GM23248 (cell line): Measurements from ENCODE around the gene KMT2A. TPM values are rescaled to one million over a fixed set of nuclear protein-coding genes. Genes with fewer than 3 reads are reported as not detected.
"Not testable (repeated sequence)": the region's sequence is repeated elsewhere in the genome, so short reads cannot be mapped to it uniquely, and the experiment has no call there.

Source experiments
- DNase-seq: peaks from one replicate; pipeline ENCODE4 v3.0.0-alpha.2; 2015
- H2AFZ ChIP-seq: fragments of 200-600 bp; sonication (generic); 2 replicates; pipeline ENCODE4 v1.6.1; 2016; ENCODE audit warnings: antibody characterized with exemption
- H3F3A ChIP-seq: fragments of 200-600 bp; sonication (generic); 2 replicates; pipeline ENCODE4 v1.6.1; 2016; ENCODE audit warnings: mild to moderate bottlenecking, antibody characterized with exemption, mixed run types; ENCODE audit not compliant: insufficient read depth
- H3K27ac ChIP-seq: fragments of 200-600 bp; sonication (generic); 2 replicates; pipeline ENCODE4 v1.5.1; 2016; ENCODE audit warnings: mild to moderate bottlenecking
- H3K27me3 ChIP-seq: fragments of 200-600 bp; sonication (generic); replicated peaks from 2 replicates; pipeline ENCODE4 v1.6.1; 2016; ENCODE audit warnings: mild to moderate bottlenecking; ENCODE audit not compliant: insufficient read depth
- H3K36me3 ChIP-seq: fragments of 200-600 bp; sonication (generic); 2 replicates; pipeline ENCODE4 v1.6.1; 2016; ENCODE audit warnings: low read depth, mild to moderate bottlenecking
- H3K4me1 ChIP-seq: fragments of 200-600 bp; sonication (generic); 2 replicates; pipeline ENCODE4 v1.6.1; 2016; ENCODE audit warnings: mild to moderate bottlenecking; ENCODE audit not compliant: insufficient read depth
- H3K4me2 ChIP-seq: fragments of 200-600 bp; sonication (generic); one replicate; pipeline ENCODE4 v1.6.1; 2016; ENCODE audit warnings: mild to moderate bottlenecking; ENCODE audit not compliant: unreplicated experiment
- H3K4me3 ChIP-seq: fragments of 200-600 bp; sonication (generic); 2 replicates; pipeline ENCODE4 v1.5.1; 2016; ENCODE audit warnings: mild to moderate bottlenecking
- H3K79me2 ChIP-seq: fragments of 200-600 bp; sonication (generic); 2 replicates; pipeline ENCODE4 v1.6.1; 2016; ENCODE audit warnings: mild to moderate bottlenecking; ENCODE audit not compliant: insufficient read depth
- H3K9ac ChIP-seq: fragments of 200-600 bp; sonication (generic); 2 replicates; pipeline ENCODE4 v1.6.1; 2016; ENCODE audit warnings: mild to moderate bottlenecking
- H3K9me2 ChIP-seq: fragments of 200-600 bp; sonication (generic); 2 replicates; pipeline ENCODE4 v1.6.1; 2016; ENCODE audit warnings: mixed run types, mild to moderate bottlenecking, moderate library complexity; ENCODE audit not compliant: insufficient read depth
- H3K9me3 ChIP-seq: fragments of 200-600 bp; sonication (generic); one replicate; pipeline ENCODE4 v1.6.1; 2017; ENCODE audit warnings: low read depth
- H4K20me1 ChIP-seq: fragments of 200-600 bp; sonication (generic); 2 replicates; pipeline ENCODE4 v1.6.0; 2016; ENCODE audit not compliant: insufficient read depth
- EZH2 ChIP-seq: fragments of 200-600 bp; sonication (generic); IDR thresholded peaks from 2 replicates; pipeline ENCODE4 v1.6.1; 2018; ENCODE audit warnings: antibody characterized with exemption, mild to moderate bottlenecking; ENCODE audit not compliant: insufficient read depth, poor library complexity, severe bottlenecking
- EZH2phosphoT487 ChIP-seq: fragments of 200-600 bp; sonication (generic); IDR thresholded peaks from 2 replicates; pipeline ENCODE4 v1.6.1; 2018; ENCODE audit warnings: antibody characterized with exemption, moderate library complexity, mild to moderate bottlenecking, low read depth; ENCODE audit not compliant: insufficient read depth
- WGBS, 2 experiments: methylation state at CpG; one replicate each; pipeline ENCODE4 v1.1.6; 2015 to 2017; ENCODE audit warnings: low lambda C conversion rate in 2 of 2, low coverage in 1 of 2; ENCODE audit errors: missing lambda C conversion rate in 2 of 2; 5-methylcytosine and 5-hydroxymethylcytosine counted together
- in situ Hi-C: fragments of 300-500 bp; cut with MboI; formaldehyde crosslinking; loops from 2 replicates; pipeline ENCODE4 v1.15.0; 2020
- polyA plus RNA-seq: library from polyadenylated mRNA; unstranded; fragments of >200 nt; fragmentation: Nextera tagmentation; extraction: Ambion mirVana; gene quantifications from 2 replicates; pipeline ENCODE4 v1.2.1, GENCODE V29; 2016
- total RNA-seq: library from RNA; depleted of rRNA; stranded (reverse); fragments of >200 nt; shearing (Covaris generic); gene quantifications from 2 replicates; pipeline ENCODE4 v1.2.3, GENCODE V29; 2014

KMT2A gene
- total and polyA plus RNA-seq, 2 experiments from 2014 or later = 7.6 to 19.1 TPM

DNA sequence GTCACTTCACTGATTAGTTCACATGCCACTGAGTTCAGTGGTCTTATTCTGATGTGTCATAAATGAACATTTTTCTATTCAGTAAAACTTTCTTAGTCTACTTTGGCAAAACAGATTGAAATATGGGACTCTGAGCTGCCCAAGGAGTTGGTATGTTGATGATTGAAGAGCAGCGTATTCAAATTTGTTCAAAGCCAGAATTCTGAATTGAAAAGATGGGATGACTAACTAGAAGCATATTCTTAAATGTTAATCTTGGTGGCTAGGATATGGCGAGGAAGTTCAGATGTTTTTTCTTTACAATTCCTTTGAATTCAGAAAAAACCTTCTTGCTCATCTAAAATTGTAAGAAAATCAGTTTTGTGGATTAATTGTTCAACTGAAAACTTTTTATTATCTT is 34.7 kb downstream of the KMT2A start:
- no peaks in the 10 kb centered on the region for H3K27me3 ChIP-seq

DNA sequence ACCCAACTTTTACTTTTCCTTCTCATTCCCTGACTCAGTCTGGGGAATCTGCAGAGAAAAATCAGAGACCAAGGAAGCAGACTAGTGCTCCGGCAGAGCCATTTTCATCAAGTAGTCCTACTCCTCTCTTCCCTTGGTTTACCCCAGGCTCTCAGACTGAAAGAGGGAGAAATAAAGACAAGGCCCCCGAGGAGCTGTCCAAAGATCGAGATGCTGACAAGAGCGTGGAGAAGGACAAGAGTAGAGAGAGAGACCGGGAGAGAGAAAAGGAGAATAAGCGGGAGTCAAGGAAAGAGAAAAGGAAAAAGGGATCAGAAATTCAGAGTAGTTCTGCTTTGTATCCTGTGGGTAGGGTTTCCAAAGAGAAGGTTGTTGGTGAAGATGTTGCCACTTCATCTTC is 37.2 kb downstream of the KMT2A start:
- Histone ChIP-seq H3K9ac (no peak overlapping the region), H3K27ac (no peak overlapping the region), H3K4me2 (no peak overlapping the region), H3K9me3 (no peaks in the 10 kb centered on the region), H3K9me2 (no peaks in the 10 kb centered on the region), H3K4me3 (no peak overlapping the region), H3K36me3 (peaks cover 26% of the 10 kb centered on the region), H3K4me1 (no peaks in the 10 kb centered on the region), H4K20me1 (peaks cover 9% of the 10 kb centered on the region; the same call in 1 of the 2 replicates), H3K27me3 (no peaks in the 10 kb centered on the region), H2AFZ (no peak overlapping the region), H3F3A (no peaks in the 10 kb centered on the region), H3K79me2 (peaks cover 87% of the 10 kb centered on the region)
- 96 to 97% methylated on average over 6 of the region's 6 CpGs for WGBS, 2 experiments
- in situ Hi-C loops = no loop called here
- DNase-seq = no peak
- TF ChIP-seq EZH2phosphoT487 = no peak
- no peak for TF ChIP-seq EZH2

More for the DNA sequence above, 34.7 kb downstream of the KMT2A start:
- Histone ChIP-seq H3K9me2 (no peaks in the 10 kb centered on the region), H3K4me1 (no peaks in the 10 kb centered on the region), H2AFZ (no peak overlapping the region), H3K4me2 (no peak overlapping the region), H4K20me1 (peaks cover 4% of the 10 kb centered on the region; the same call in 1 of the 2 replicates), H3K79me2 (peaks cover 98% of the 10 kb centered on the region), H3K9ac (no peak overlapping the region), H3K9me3 (no peaks in the 10 kb centered on the region), H3K27ac (no peak overlapping the region), H3K36me3 (peaks cover 5% of the 10 kb centered on the region; the same call in 1 of the 2 replicates), H3K4me3 (no peak overlapping the region), H3F3A (no peaks in the 10 kb centered on the region; the same call in 1 of the 2 replicates)
- TF ChIP-seq EZH2phosphoT487 (no peak), EZH2 (no peak)
- 95 to 96% methylated on average over 2 of the region's 2 CpGs for WGBS, 2 experiments
- no peak for DNase-seq
- in situ Hi-C loops = no loop called here

DNA sequence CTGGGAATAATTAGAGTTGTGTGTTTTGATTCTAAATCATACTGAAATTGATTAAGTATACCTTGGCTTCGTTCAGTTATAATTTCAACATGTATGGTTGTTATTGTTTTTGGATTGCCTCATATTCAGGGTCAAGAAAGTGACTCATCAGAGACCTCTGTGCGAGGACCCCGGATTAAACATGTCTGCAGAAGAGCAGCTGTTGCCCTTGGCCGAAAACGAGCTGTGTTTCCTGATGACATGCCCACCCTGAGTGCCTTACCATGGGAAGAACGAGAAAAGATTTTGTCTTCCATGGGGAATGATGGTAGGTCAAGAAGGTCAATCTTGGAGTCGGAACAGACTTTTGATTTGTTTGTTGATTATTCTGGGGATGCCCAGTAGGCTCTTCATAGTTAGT is 40.4 kb downstream of the KMT2A start:
- DNase-seq = no peak
- TF ChIP-seq EZH2phosphoT487 (no peak), EZH2 (no peak)
- Histone ChIP-seq H3K9me3 (no peaks in the 10 kb centered on the region), H3K9ac (no peak overlapping the region), H3K27me3 (no peaks in the 10 kb centered on the region), H3K27ac (no peak overlapping the region), H3K4me1 (no peaks in the 10 kb centered on the region), H2AFZ (no peak overlapping the region), H4K20me1 (0 out of 2 replicates have a peak, but pooled peaks cover 5% of the 10 kb centered on the region), H3K79me2 (peaks cover 64% of the 10 kb centered on the region), H3F3A (no peaks in the 10 kb centered on the region), H3K4me3 (no peak overlapping the region), H3K4me2 (no peak overlapping the region), H3K9me2 (no peaks in the 10 kb centered on the region), H3K36me3 (peaks cover 52% of the 10 kb centered on the region)
- in situ Hi-C loops = no loop called here
- 80% methylated on average over 7 of the region's 7 CpGs for WGBS, 2 experiments

DNA sequence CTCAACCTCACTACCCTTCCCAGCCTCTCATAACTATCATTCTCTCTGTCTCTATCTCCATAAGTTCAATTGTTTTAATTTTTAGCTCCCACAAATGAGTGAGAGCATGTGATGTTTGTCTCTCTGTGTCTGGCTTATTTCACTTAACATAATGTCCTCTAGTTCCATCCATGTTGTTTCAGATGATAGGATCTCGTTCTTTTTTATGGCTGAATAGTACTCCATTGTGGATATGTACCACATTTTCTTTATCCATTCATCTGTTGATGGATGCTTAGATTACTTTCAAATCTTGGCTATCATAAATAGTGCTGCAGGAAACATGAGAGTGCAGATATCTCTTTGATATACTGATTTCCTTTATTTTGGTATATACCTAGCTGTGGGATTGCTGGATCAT is 44.9 kb downstream of the KMT2A start:
- Histone ChIP-seq H3K79me2 (peaks cover 27% of the 10 kb centered on the region), H3F3A (peaks cover 19% of the 10 kb centered on the region), H3K36me3 (peaks cover 91% of the 10 kb centered on the region)
- H3K4me1 ChIP-seq, H3K9me2 ChIP-seq, H4K20me1 ChIP-seq, H3K27ac ChIP-seq, H2AFZ ChIP-seq, DNase-seq, H3K4me3 ChIP-seq, H3K9ac ChIP-seq, H3K9me3 ChIP-seq, in situ Hi-C loops, H3K4me2 ChIP-seq, H3K27me3 ChIP-seq: not testable (repeated sequence)
- WGBS, 2 experiments = 94 to 96% methylated on average over 1 of the region's 1 CpG

DNA sequence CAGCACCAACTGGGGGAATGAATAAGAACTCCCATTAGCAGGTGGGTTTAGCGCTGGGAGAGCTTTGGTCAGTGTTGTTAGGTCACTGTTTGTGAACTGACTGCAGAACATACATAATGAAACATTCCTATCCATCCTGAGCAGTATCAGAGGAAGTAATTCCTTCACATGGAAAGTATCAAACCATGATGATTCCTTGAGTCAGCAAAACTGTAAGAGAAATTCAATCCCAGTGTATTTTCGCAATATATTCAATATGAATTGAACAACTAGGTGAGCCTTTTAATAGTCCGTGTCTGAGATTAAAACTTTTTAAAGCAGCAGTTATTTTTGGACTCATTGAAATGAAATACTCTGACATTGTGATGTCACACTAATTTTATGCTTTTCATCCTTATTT is 48.1 kb downstream of the KMT2A start:
- Histone ChIP-seq H3F3A (peaks cover 34% of the 10 kb centered on the region), H3K27me3 (no peaks in the 10 kb centered on the region), H3K9ac (peak overlapping the region; percentile 8; the same call in 1 of the 2 replicates), H3K27ac (no peak overlapping the region), H3K79me2 (peaks cover 6% of the 10 kb centered on the region; the same call in 1 of the 2 replicates), H3K4me1 (no peaks in the 10 kb centered on the region), H4K20me1 (no peaks in the 10 kb centered on the region), H3K36me3 (peaks cover 87% of the 10 kb centered on the region), H2AFZ (no peak overlapping the region), H3K9me3 (no peaks in the 10 kb centered on the region), H3K4me2 (no peak overlapping the region), H3K9me2 (no peaks in the 10 kb centered on the region), H3K4me3 (no peak overlapping the region)
- in situ Hi-C loops = no loop called here
- 88 to 91% methylated on average over 3 of the region's 3 CpGs for WGBS, 2 experiments
- DNase-seq = no peak
- TF ChIP-seq EZH2 (no peak), EZH2phosphoT487 (no peak)
